Breast epithelium (tissue), 3 donors: ENCODE results near the gene IL37.

Experiments
- CTCF ChIP-seq, 3 donors: fragments of 450-650 bp; IDR thresholded peaks; one replicate each; pipeline ENCODE4 v1.5.1; 2016 to 2017; ENCODE audit warnings: antibody characterized with exemption in 3 of 3, mild to moderate bottlenecking in 3 of 3, moderate library complexity in 3 of 3
- POLR2AphosphoS5 ChIP-seq, 3 donors: sonication (generic); formaldehyde crosslinking; IDR thresholded peaks; one replicate each; pipeline ENCODE4 v1.6.1; 2017; ENCODE audit warnings: antibody characterized with exemption in 3 of 3

- TF ChIP-seq POLR2AphosphoS5 (IDR thresholded peaks at IDR 0.05) (no peak), CTCF (IDR thresholded peaks at IDR 0.05) (no peak)
These were observed 46.5 kb downstream of the IL37 start for GRCh38 chr2:112957511-112957910.
